ENCODE results near the gene RNF44.

- TF ChIP-seq, protein P1, sequence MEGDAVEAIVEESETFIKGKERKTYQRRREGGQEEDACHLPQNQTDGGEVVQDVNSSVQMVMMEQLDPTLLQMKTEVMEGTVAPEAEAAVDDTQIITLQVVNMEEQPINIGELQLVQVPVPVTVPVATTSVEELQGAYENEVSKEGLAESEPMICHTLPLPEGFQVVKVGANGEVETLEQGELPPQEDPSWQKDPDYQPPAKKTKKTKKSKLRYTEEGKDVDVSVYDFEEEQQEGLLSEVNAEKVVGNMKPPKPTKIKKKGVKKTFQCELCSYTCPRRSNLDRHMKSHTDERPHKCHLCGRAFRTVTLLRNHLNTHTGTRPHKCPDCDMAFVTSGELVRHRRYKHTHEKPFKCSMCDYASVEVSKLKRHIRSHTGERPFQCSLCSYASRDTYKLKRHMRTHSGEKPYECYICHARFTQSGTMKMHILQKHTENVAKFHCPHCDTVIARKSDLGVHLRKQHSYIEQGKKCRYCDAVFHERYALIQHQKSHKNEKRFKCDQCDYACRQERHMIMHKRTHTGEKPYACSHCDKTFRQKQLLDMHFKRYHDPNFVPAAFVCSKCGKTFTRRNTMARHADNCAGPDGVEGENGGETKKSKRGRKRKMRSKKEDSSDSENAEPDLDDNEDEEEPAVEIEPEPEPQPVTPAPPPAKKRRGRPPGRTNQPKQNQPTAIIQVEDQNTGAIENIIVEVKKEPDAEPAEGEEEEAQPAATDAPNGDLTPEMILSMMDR (IDR thresholded peaks at IDR 0.05; ENCODE audit: extremely low read depth in 1 of 2, insufficient read depth in 1 of 2, low read depth in 1 of 2, low read length in 2 of 2) = peak in 1 of 2 donors; percentile 2
- TF ChIP-seq POLR2A (IDR thresholded peaks at IDR 0.05; ENCODE audit: low read depth, low read length) = no peak
- no peak for TF ChIP-seq POLR2AphosphoS5 (IDR thresholded peaks at IDR 0.05; ENCODE audit: insufficient read depth, low read depth, low read length)
- TF ChIP-seq MYC (IDR thresholded peaks at IDR 0.05; ENCODE audit: low read depth, low read length) = no peak
- TF ChIP-seq EZH2 (IDR thresholded peaks at IDR 0.05; ENCODE audit: borderline replicate concordance, low read depth, low read length, severe bottlenecking) = no peak
Observed at GRCh38 chr5:176533894-176534611, 3.1 kb downstream of the RNF44 start.
